Esophagus squamous epithelium (tissue), 4 donors: ENCODE results near the gene IL21.

Experiments
- POLR2A ChIP-seq, 4 donors: fragments of 450-650 bp; IDR thresholded peaks; one replicate each; pipeline ENCODE4 v1.6.1; 2017; ENCODE audit warnings: antibody characterized with exemption in 4 of 4, mild to moderate bottlenecking in 4 of 4, moderate library complexity in 3 of 4
- TF ChIP-seq, protein P1 (sequence below), 6 experiments: fragments of 450-650 bp in 4 of 6; fragments of 200-600 bp in 2 of 6; sonication (generic) in 2 of 6; IDR thresholded peaks; one replicate each; pipeline ENCODE4 v1.5.1; 2016 to 2019; ENCODE audit warnings: antibody characterized with exemption in 6 of 6, mild to moderate bottlenecking in 4 of 6, moderate library complexity in 4 of 6

GRCh38 chr4:122562449-122562848 is 58.4 kb downstream of the IL21 start:
- TF ChIP-seq, protein P1, sequence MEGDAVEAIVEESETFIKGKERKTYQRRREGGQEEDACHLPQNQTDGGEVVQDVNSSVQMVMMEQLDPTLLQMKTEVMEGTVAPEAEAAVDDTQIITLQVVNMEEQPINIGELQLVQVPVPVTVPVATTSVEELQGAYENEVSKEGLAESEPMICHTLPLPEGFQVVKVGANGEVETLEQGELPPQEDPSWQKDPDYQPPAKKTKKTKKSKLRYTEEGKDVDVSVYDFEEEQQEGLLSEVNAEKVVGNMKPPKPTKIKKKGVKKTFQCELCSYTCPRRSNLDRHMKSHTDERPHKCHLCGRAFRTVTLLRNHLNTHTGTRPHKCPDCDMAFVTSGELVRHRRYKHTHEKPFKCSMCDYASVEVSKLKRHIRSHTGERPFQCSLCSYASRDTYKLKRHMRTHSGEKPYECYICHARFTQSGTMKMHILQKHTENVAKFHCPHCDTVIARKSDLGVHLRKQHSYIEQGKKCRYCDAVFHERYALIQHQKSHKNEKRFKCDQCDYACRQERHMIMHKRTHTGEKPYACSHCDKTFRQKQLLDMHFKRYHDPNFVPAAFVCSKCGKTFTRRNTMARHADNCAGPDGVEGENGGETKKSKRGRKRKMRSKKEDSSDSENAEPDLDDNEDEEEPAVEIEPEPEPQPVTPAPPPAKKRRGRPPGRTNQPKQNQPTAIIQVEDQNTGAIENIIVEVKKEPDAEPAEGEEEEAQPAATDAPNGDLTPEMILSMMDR (IDR thresholded peaks at IDR 0.05): no peak
- TF ChIP-seq POLR2A (IDR thresholded peaks at IDR 0.05): no peak
